Heart right ventricle (tissue), 16 donors: ENCODE measurements around the gene ANKRD65. TPM values are rescaled to one million over a fixed set of nuclear protein-coding genes. Genes with fewer than 3 reads are reported as not detected.

Experiments used
- ATAC-seq, 8 donors: fragments of 200-7000 bp; cut with Tn5 transposase; one replicate each; pipeline ENCODE4 v1.9.1; 2020; ENCODE audit warnings: mild to moderate bottlenecking in 8 of 8, moderate library complexity in 8 of 8, moderate number of reproducible peaks in 1 of 8
- DNase-seq, 2 donors: peaks; one replicate each; pipeline ENCODE4 v3.0.0-alpha.2; 2020
- H3K27ac ChIP-seq, 10 donors: fragments of 200-600 bp; sonication (generic) in 2 of 10; one replicate each; pipeline versions ENCODE4 v1.5.0 to v1.8.0; 2020 to 2022; ENCODE audit warnings: mild to moderate bottlenecking in 3 of 10
- H3K27me3 ChIP-seq, 7 donors: fragments of 200-600 bp; one replicate each; pipeline ENCODE4 v1.8.0; 2021 to 2022; ENCODE audit warnings: mild to moderate bottlenecking in 2 of 7
- H3K36me3 ChIP-seq, 9 donors: fragments of 200-600 bp; sonication (generic) in 1 of 9; one replicate each; pipeline versions ENCODE4 v1.5.0 to v1.8.0; 2020 to 2022; ENCODE audit warnings: mild to moderate bottlenecking in 2 of 9
- H3K4me1 ChIP-seq, 9 donors: fragments of 200-600 bp; sonication (generic) in 1 of 9; one replicate each; pipeline versions ENCODE4 v1.5.0 to v1.8.0; 2020 to 2022; ENCODE audit warnings: mild to moderate bottlenecking in 4 of 9
- H3K4me3 ChIP-seq, 10 donors: fragments of 200-600 bp; sonication (generic) in 2 of 10; one replicate each; pipeline versions ENCODE4 v1.5.0 to v1.8.0; 2020 to 2022; ENCODE audit warnings: mild to moderate bottlenecking in 7 of 10, moderate library complexity in 2 of 10
- H3K9me3 ChIP-seq, 11 donors: fragments of 200-600 bp in 10 of 11; sonication (generic) in 2 of 11; one replicate each; pipeline versions ENCODE4 v1.5.0 to v1.8.0; 2013 to 2022; ENCODE audit warnings: mild to moderate bottlenecking in 2 of 11, control low read depth in 1 of 11, moderate library complexity in 1 of 11
- CTCF ChIP-seq, 9 donors: fragments of 200-600 bp; sonication (generic) in 2 of 9; IDR thresholded peaks; one replicate each; pipeline versions ENCODE4 v1.5.0 to v1.8.0; 2021 to 2022; ENCODE audit warnings: antibody characterized with exemption in 9 of 9, mild to moderate bottlenecking in 5 of 9, moderate library complexity in 1 of 9
- WGBS, 2 donors: extraction: QIAGEN DNeasy Blood & Tissue Kit; methylation state at CpG; one replicate each; pipeline ENCODE4 v1.1.7; 2013; ENCODE audit warnings: inconsistent platforms in 1 of 2; 5-methylcytosine and 5-hydroxymethylcytosine counted together
- intact Hi-C, 10 donors: fragments of 100-400 bp; cut with DNase I; formaldehyde crosslinking; loops; one replicate each; pipeline versions ENCODE4 v1.11.1 to v1.14.2; 2022
- polyA plus RNA-seq, 2 donors: library from polyadenylated mRNA; stranded (reverse); fragments of 200-250 nt; gene quantifications; one replicate each; pipeline ENCODE4 v1.2.3, GENCODE V29; 2013
- total RNA-seq, 10 donors: library from RNA; stranded (reverse); fragmentation: NEBNext Ultra II Directional in 3 of 10; extraction: Animal tissue kit (Norgen Biotek cat#: 25700) in 3 of 10; gene quantifications; one replicate each; pipeline versions ENCODE4 v1.2.1 to v1.2.4, GENCODE V29; 2021 to 2023
- donor health status: Arrhythmogenic right ventricular cardiomyopathy.
- donor health status: ischemic (EF 13 %, LVEDD 7.1; RV severe dilation, severe dysfunction).
- donor health status: healthy with polysubstance abuse.
- donor health status: DM: no; HTN: yes; CAD: no.
- donor health status: DM: no; HTN: no; CAD: no.
- donor health status: ischemic (EF 25% LVEDD 6.9; RV normal size, moderate dysfunction).
- donor health status: ischemic (EF 25% LVEDD 5.7; RV mildly dilated, moderate dysfunction).
- donor health status: healthy.
- donor health status: DM: yes; HTN: yes; CAD: no.
- donor health status: Ischemic cardiomyopathy.
- donor health status: ischemic (EF 35%, LVEDD 5.7; RV mildly dilated, moderate dysfunction).
- donor health status: nonischemic (EF 11% LVEDD 7.7; RV severe dilation, severe dysfunction).
- donor health status: DM: yes; HTN: yes; CAD: no.
- donor health status: PGD.
- donor health status: ischemic (EF 29% LVEDD 5.4; RV normal size, mild dysfunction).
- donor health status: nonischemic (EF 23%, LVEDD 6.1; RV moderate dilation, normal function).

ANKRD65 gene
- total and polyA plus RNA-seq, 12 donors = 0.37 to 3.1 (median 1.8) TPM

GRCh38 chr1:1425753-1426495 lies 4.8 kb upstream of the ANKRD65 start:
- no peaks in the 10 kb centered on the region for H3K36me3 ChIP-seq
- peaks cover 0 to 42% (median 11%) of the 10 kb centered on the region in 7 donors for H3K27me3 ChIP-seq
- no peak overlapping the region for H3K27ac ChIP-seq
- DNase-seq (no peak), ATAC-seq (no peak)
- intact Hi-C loops = no loop called here
- H3K9me3 ChIP-seq = no peaks in the 10 kb centered on the region
- H3K4me1 ChIP-seq = peaks cover 12 to 38% (median 20%) of the 10 kb centered on the region in 9 donors
- 39 to 54% methylated on average over 33 of the region's 33 CpGs for WGBS, 2 donors
- no peak overlapping the region for H3K4me3 ChIP-seq
- no peak for TF ChIP-seq CTCF (IDR thresholded peaks at IDR 0.05)

GRCh38 chr1:1425426-1425752 lies 4.3 kb upstream of the ANKRD65 start:
- Histone ChIP-seq H3K4me1 (peaks cover 7 to 38% (median 19%) of the 10 kb centered on the region in 9 donors), H3K4me3 (no peak overlapping the region), H3K27me3 (peaks cover 0 to 45% (median 11%) of the 10 kb centered on the region in 7 donors), H3K9me3 (no peaks in the 10 kb centered on the region), H3K27ac (no peak overlapping the region), H3K36me3 (no peaks in the 10 kb centered on the region)
- TF ChIP-seq CTCF (IDR thresholded peaks at IDR 0.05) = no peak
- ATAC-seq (no peak), DNase-seq (no peak)
- intact Hi-C loops = no loop called here
- WGBS, 2 donors = 75 to 81% methylated on average over 12 of the region's 12 CpGs

- 81 to 89% methylated on average over 15 of the region's 15 CpGs for WGBS, 2 donors
- no peak for ATAC-seq
- intact Hi-C loops = no loop called here
These were observed 3.6 kb upstream of the ANKRD65 start for GRCh38 chr1:1424707-1425106.

GRCh38 chr1:1423245-1423597 lies 2.1 kb upstream of the ANKRD65 start:
- DNase-seq (no peak), ATAC-seq (no peak)
- intact Hi-C loops = no loop called here
- TF ChIP-seq CTCF (IDR thresholded peaks at IDR 0.05) = no peak
- no peaks in the 10 kb centered on the region for H3K36me3 ChIP-seq
- WGBS, 2 donors = 81 to 86% methylated on average over 7 of the region's 7 CpGs
- H3K4me3 ChIP-seq = no peak overlapping the region
- peak overlapping the region in 2 of 10 donors; percentile 3 to 34 for H3K27ac ChIP-seq
- H3K4me1 ChIP-seq = peaks cover 0 to 23% (median 8%) of the 10 kb centered on the region in 9 donors
- H3K9me3 ChIP-seq = no peaks in the 10 kb centered on the region
- H3K27me3 ChIP-seq = peaks cover 0 to 35% (median 11%) of the 10 kb centered on the region in 7 donors

More at GRCh38 chr1:1424707-1425106, 3.6 kb upstream of the ANKRD65 start:
- H3K4me3 ChIP-seq = no peak overlapping the region
- H3K27ac ChIP-seq = no peak overlapping the region
- peaks cover 4 to 32% (median 13%) of the 10 kb centered on the region in 9 donors for H3K4me1 ChIP-seq
- TF ChIP-seq CTCF (IDR thresholded peaks at IDR 0.05) = no peak
- no peaks in the 10 kb centered on the region for H3K36me3 ChIP-seq
- peaks cover 0 to 44% (median 11%) of the 10 kb centered on the region in 7 donors for H3K27me3 ChIP-seq
- DNase-seq = no peak
- H3K9me3 ChIP-seq = no peaks in the 10 kb centered on the region
